ENCODE data around the gene DPEP3. TPM values are rescaled to one million over a fixed set of nuclear protein-coding genes. Genes with fewer than 3 reads are reported as not detected.

DPEP3 gene
- total RNA-seq, 4 donors from 2014 or later: 0.14 TPM; not detected in 3

GRCh38 chr16:67957622-67958021, 22.7 kb downstream of the DPEP3 start:
- no peaks in the 10 kb centered on the region for H3K9me3 ChIP-seq
- H3K27ac ChIP-seq: no peak overlapping the region
- no peak overlapping the region for H3K4me3 ChIP-seq
- H3K27me3 ChIP-seq: no peaks in the 10 kb centered on the region
- H3K4me1 ChIP-seq: peaks cover 3 to 10% of the 10 kb centered on the region in 2 donors
- no peak for TF ChIP-seq POLR2A (IDR thresholded peaks at IDR 0.05)
- TF ChIP-seq, protein P1, sequence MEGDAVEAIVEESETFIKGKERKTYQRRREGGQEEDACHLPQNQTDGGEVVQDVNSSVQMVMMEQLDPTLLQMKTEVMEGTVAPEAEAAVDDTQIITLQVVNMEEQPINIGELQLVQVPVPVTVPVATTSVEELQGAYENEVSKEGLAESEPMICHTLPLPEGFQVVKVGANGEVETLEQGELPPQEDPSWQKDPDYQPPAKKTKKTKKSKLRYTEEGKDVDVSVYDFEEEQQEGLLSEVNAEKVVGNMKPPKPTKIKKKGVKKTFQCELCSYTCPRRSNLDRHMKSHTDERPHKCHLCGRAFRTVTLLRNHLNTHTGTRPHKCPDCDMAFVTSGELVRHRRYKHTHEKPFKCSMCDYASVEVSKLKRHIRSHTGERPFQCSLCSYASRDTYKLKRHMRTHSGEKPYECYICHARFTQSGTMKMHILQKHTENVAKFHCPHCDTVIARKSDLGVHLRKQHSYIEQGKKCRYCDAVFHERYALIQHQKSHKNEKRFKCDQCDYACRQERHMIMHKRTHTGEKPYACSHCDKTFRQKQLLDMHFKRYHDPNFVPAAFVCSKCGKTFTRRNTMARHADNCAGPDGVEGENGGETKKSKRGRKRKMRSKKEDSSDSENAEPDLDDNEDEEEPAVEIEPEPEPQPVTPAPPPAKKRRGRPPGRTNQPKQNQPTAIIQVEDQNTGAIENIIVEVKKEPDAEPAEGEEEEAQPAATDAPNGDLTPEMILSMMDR (IDR thresholded peaks at IDR 0.05): no peak
- no peaks in the 10 kb centered on the region for H3K36me3 ChIP-seq
- intact Hi-C loops (cut with DNase I; ENCODE audit: low total_unique reads): no loop called here
- DNase-seq: no peak

DNA sequence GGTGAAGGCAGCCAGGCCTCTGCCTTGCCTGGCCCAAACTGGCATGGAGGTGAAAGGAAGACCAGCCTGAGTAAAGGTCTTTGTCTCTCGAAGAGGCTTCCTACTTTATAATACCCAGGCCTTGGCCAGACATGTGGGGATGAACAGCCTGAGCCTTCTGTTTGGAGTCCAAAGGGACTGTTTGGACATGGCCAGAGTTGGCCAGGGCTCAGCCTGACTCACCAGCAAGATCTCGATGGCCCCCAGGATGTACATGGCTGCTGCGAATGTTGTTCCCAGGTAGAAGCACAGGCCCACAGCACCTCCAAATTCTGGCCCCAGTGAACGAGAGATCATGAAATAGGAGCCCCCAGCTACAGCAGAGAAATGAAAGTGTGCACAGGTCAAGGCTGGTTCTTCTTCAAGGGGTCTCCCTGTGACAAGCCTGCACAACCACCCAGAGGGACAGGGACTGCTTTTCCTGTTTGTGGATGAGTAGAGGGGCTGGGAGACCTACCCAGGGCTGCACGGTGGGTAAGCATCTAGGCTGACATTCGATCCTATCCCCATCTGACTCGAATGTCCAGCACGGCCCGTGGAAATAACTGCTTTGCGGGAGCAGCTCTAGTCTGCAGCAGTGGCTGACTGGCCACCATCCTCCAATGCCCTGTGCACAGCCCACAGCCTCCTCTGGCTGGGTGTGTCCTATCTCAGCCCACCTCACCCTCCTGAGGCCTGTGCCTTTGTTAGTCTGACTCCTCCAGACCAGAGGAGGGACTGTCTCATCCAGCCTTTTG, 25.7 kb downstream of the DPEP3 start:
- no peak for TF ChIP-seq POLR2A (IDR thresholded peaks at IDR 0.05)
- TF ChIP-seq, protein P1 (IDR thresholded peaks at IDR 0.05): no peak
- H3K27ac ChIP-seq: no peak overlapping the region
- H3K9me3 ChIP-seq: no peaks in the 10 kb centered on the region
- intact Hi-C loops (cut with DNase I; ENCODE audit: low total_unique reads): no loop called here
- no peak overlapping the region for H3K4me3 ChIP-seq
- DNase-seq: no peak
- peaks cover 0 to 3% of the 10 kb centered on the region in 2 donors for H3K4me1 ChIP-seq
- no peaks in the 10 kb centered on the region for H3K36me3 ChIP-seq
- no peaks in the 10 kb centered on the region for H3K27me3 ChIP-seq

DNA sequence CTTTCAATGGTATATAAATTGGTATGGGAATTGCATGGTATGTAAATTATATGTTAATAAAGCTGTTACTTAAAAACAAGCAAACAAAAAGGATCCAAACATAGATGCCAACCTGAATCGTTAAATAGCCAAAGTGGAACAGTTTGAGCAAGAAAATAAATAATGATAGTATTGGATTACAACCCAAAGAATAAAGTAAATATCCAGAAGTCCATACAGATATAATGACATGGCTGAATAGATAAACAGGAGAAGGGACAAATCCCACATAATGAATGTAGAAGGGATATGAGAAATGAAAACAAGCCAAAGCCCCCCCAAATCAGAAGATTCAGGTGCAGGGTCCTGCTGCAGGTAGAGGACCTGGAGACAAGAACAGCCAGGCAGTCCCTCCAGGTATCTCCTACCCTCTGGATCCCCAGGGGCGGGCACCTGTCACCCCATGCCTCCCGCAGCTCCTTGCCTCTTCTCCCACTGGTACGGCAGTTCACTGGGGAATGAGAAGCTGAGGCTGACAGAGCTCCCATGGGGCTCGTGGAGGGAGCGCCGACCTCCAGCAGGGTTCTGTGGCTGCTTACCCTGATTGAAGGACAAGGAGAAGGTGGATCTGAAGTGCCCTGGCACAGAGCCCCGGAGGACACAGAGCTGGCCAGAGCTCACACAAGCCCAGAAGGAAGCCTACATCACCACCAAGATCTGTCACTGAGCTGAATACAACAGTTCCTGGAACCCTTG, 26.5 kb downstream of the DPEP3 start:
- TF ChIP-seq POLR2A (IDR thresholded peaks at IDR 0.05): no peak
- TF ChIP-seq, protein P1 (IDR thresholded peaks at IDR 0.05): no peak
- Histone ChIP-seq H3K27me3 (no peaks in the 10 kb centered on the region), H3K9me3 (no peaks in the 10 kb centered on the region), H3K27ac (no peak overlapping the region), H3K4me3 (no peak overlapping the region), H3K4me1 (no peaks in the 10 kb centered on the region), H3K36me3 (no peaks in the 10 kb centered on the region)
- intact Hi-C loops (cut with DNase I; ENCODE audit: low total_unique reads): no loop called here
- no peak for DNase-seq

DNA sequence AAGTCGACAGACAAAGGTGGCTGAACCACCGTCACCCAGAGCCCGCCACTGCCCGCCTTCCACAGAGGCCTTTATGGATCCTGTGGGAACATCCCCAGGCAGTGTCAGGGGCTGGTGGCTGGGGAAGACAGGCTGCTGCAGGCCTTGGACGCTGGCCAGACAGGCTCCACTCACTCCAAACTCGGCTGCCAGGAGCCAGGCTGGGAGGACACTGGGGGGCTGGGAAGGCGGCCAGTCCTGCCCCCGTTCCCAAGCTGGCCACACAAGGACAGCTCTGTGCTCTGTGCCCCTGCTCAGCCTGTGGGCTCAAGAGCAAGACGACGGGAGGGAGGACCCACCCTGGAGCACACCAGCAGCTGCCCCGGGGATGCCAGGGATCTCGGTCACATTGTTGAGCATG, 28.8 kb downstream of the DPEP3 start:
- DNase-seq: no peak
- H3K4me3 ChIP-seq: no peak overlapping the region
- H3K27ac ChIP-seq: peak overlapping the region in 1 of 2 donors; percentile 36
- H3K36me3 ChIP-seq: no peaks in the 10 kb centered on the region
- TF ChIP-seq, protein P1 (IDR thresholded peaks at IDR 0.05): no peak
- no peak for TF ChIP-seq POLR2A (IDR thresholded peaks at IDR 0.05)
- no peaks in the 10 kb centered on the region for H3K9me3 ChIP-seq
- no peaks in the 10 kb centered on the region for H3K27me3 ChIP-seq
- intact Hi-C loops (cut with DNase I; ENCODE audit: low total_unique reads): no loop called here
- no peaks in the 10 kb centered on the region for H3K4me1 ChIP-seq

- H3K27me3 ChIP-seq: no peaks in the 10 kb centered on the region
- DNase-seq: no peak
- intact Hi-C loops (cut with DNase I; ENCODE audit: low total_unique reads): no loop called here
- H3K4me3 ChIP-seq: no peak overlapping the region
- TF ChIP-seq POLR2A (IDR thresholded peaks at IDR 0.05): no peak
- TF ChIP-seq, protein P1 (IDR thresholded peaks at IDR 0.05): no peak
- no peaks in the 10 kb centered on the region for H3K36me3 ChIP-seq
- no peaks in the 10 kb centered on the region for H3K4me1 ChIP-seq
- no peak overlapping the region for H3K27ac ChIP-seq
- no peaks in the 10 kb centered on the region for H3K9me3 ChIP-seq
Measured at GRCh38 chr16:67950335-67950843, 29.9 kb downstream of the DPEP3 start.

Measured in uterus (tissue), 4 donors.